GM23338 (cell line): ENCODE results near the gene SEC22A.
A peak's percentile ranks its signal among the peaks of the same experiment; 100 is the strongest.

Experiments
- CREB1 ChIP-seq: fragments of 250-450 bp; sonication (Bioruptor Pico); IDR thresholded peaks from 2 replicates; pipeline ENCODE4 v1.5.0; 2020; ENCODE audit warnings: low read depth, mild to moderate bottlenecking, moderate library complexity
- NANOG ChIP-seq: IDR thresholded peaks from 2 replicates; pipeline ENCODE4 v1.6.1; 2016; ENCODE audit warnings: antibody characterized with exemption, borderline replicate concordance
- TF ChIP-seq, protein P1 (sequence below), 2 experiments: fragments of 200-600 bp in 1 of 2; sonication (generic) in 1 of 2; conservative IDR thresholded peaks; 2 replicates each; pipeline versions ENCODE4 v1.5.1 to v1.6.1; 2016 to 2017; ENCODE audit warnings: antibody characterized with exemption in 2 of 2, low read depth in 2 of 2, mild to moderate bottlenecking in 2 of 2, moderate library complexity in 1 of 2

DNA sequence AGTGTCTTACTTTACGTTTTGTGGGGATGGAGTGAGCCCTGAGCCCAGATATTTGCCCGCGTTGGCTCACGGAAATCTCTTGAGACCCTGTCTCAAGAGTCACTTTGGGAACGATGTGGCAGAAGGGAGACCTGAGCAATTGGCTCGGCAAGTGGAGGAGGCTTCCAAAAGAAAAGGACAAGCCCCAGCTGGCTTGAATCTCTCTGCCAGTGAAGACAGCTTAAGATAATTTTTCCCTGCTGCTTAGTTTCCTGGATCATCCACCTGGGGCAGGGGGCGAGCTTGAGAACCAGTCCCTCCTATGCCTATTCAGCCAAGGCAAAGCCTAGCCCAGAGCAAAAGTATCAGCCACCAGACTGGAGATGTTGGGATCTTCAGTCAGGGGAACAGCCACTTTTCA lies 708 bp downstream of the SEC22A start:
- TF ChIP-seq NANOG (no peak), CREB1 (no peak)
- TF ChIP-seq, protein P1, sequence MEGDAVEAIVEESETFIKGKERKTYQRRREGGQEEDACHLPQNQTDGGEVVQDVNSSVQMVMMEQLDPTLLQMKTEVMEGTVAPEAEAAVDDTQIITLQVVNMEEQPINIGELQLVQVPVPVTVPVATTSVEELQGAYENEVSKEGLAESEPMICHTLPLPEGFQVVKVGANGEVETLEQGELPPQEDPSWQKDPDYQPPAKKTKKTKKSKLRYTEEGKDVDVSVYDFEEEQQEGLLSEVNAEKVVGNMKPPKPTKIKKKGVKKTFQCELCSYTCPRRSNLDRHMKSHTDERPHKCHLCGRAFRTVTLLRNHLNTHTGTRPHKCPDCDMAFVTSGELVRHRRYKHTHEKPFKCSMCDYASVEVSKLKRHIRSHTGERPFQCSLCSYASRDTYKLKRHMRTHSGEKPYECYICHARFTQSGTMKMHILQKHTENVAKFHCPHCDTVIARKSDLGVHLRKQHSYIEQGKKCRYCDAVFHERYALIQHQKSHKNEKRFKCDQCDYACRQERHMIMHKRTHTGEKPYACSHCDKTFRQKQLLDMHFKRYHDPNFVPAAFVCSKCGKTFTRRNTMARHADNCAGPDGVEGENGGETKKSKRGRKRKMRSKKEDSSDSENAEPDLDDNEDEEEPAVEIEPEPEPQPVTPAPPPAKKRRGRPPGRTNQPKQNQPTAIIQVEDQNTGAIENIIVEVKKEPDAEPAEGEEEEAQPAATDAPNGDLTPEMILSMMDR (conservative IDR thresholded peaks at IDR 0.05; ENCODE audit: low read depth in 2 of 2): peak in 1 of 2 experiments; percentile 22; a peak in 1 of 4 replicates
